OCI-LY7 (cell line): Measurements from ENCODE around the gene GPR3.
A peak's percentile ranks its signal among the peaks of the same experiment; 100 is the strongest.

Experiments used
- EZH2phosphoT487 ChIP-seq: fragments of 200-600 bp; sonication (generic); IDR thresholded peaks from 2 replicates; pipeline ENCODE4 v1.6.1; 2018; ENCODE audit warnings: low read depth, borderline replicate concordance, mild to moderate bottlenecking, mixed run types, antibody characterized with exemption, low read length, moderate library complexity, mixed read lengths
- TF ChIP-seq, protein P1 (sequence below): fragments of 200-600 bp; sonication (generic); conservative IDR thresholded peaks from 2 replicates; pipeline ENCODE4 v1.5.1; 2014; ENCODE audit warnings: mild to moderate bottlenecking, antibody characterized with exemption, low read length, moderate library complexity, mixed read lengths

DNA sequence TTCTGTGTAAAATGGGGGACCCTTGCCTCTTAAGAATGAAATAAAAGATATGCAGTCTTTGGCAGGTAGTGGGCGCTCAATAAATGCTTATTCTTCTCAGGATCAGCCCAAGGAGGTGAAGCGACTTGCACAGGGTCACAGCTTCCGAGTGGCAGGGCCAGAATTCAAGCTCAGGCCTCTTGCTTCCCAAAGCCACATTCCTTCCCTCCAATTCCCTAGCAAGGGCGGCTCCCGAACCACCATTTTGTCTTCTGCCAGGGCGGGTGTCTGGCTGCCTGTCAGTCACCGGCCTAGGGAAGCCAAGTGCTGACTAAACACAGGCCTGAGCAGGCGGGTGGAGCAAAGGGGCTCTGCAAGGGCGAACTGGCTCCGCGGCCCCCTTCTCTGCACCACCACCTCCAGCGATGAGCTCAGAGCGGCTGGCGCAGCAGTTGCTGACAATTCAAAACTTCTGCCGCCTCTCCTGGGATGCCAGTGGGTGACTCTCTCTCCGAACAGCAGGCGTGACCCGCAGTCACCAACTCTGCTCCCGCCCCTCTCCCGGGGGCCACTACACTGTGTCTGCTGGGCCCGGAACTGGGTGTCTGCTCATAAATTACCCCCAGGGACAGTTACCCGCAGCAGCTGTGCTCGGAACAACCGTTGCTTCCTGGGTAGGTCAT is 10.8 kb downstream of the GPR3 start:
- TF ChIP-seq, protein P1, sequence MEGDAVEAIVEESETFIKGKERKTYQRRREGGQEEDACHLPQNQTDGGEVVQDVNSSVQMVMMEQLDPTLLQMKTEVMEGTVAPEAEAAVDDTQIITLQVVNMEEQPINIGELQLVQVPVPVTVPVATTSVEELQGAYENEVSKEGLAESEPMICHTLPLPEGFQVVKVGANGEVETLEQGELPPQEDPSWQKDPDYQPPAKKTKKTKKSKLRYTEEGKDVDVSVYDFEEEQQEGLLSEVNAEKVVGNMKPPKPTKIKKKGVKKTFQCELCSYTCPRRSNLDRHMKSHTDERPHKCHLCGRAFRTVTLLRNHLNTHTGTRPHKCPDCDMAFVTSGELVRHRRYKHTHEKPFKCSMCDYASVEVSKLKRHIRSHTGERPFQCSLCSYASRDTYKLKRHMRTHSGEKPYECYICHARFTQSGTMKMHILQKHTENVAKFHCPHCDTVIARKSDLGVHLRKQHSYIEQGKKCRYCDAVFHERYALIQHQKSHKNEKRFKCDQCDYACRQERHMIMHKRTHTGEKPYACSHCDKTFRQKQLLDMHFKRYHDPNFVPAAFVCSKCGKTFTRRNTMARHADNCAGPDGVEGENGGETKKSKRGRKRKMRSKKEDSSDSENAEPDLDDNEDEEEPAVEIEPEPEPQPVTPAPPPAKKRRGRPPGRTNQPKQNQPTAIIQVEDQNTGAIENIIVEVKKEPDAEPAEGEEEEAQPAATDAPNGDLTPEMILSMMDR: peak; percentile 84
- no peak for TF ChIP-seq EZH2phosphoT487
